ENCODE results near the gene TRIO.

- no peak for TF ChIP-seq CTCF (IDR thresholded peaks at IDR 0.05; ENCODE audit: extremely low read depth in 1 of 2, insufficient read depth in 1 of 2, low read depth in 1 of 2, low read length in 2 of 2)
- TF ChIP-seq POLR2A (IDR thresholded peaks at IDR 0.05; ENCODE audit: low read depth, low read length), result no peak
- no peak for TF ChIP-seq FOS (IDR thresholded peaks at IDR 0.05; ENCODE audit: borderline replicate concordance, insufficient read depth, low read length)
- no peak for TF ChIP-seq POLR2AphosphoS5 (IDR thresholded peaks at IDR 0.05; ENCODE audit: insufficient read depth, low read depth, low read length)
- TF ChIP-seq, protein P1, sequence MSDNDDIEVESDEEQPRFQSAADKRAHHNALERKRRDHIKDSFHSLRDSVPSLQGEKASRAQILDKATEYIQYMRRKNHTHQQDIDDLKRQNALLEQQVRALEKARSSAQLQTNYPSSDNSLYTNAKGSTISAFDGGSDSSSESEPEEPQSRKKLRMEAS (IDR thresholded peaks at IDR 0.05; ENCODE audit: insufficient read depth, insufficient read length), result no peak
- TF ChIP-seq EZH2 (IDR thresholded peaks at IDR 0.05; ENCODE audit: borderline replicate concordance, low read depth, low read length, severe bottlenecking), result no peak
Measured at GRCh38 chr5:14508046-14508445, 364.9 kb downstream of the TRIO start.
